HepG2 (cell line): ENCODE measurements around the gene KIAA0319L. TPM values are rescaled to one million over a fixed set of nuclear protein-coding genes. Genes with fewer than 3 reads are reported as not detected.
A peak's percentile ranks its signal among the peaks of the same experiment; 100 is the strongest.

Experiments
- CENPT ChIP-seq: sonication (generic); formaldehyde crosslinking; IDR thresholded peaks from 2 replicates; pipeline ENCODE4 v1.8.0; 2022; ENCODE audit warnings: low read depth, mild to moderate bottlenecking, moderate library complexity, missing genetic modification reagents
- EP300 ChIP-seq, 3 experiments: sonication (generic) in 1 of 3; formaldehyde crosslinking in 1 of 3; IDR thresholded peaks; 2 replicates each; pipeline versions ENCODE4 v1.5.1 to v1.6.1; 2011 to 2020; ENCODE audit warnings: low read depth in 2 of 3, low read length in 2 of 3, borderline replicate concordance in 1 of 3, improper control_type of control experiment in 1 of 3, mild to moderate bottlenecking in 1 of 3, missing genetic modification reagents in 1 of 3, moderate library complexity in 1 of 3
- FOXP1 ChIP-seq, 2 experiments: fragments of 450-650 bp in 1 of 2; IDR thresholded peaks; 2 replicates each; pipeline ENCODE4 v1.6.1; 2017 to 2018; ENCODE audit warnings: antibody characterized with exemption in 1 of 2
- HOXA3 ChIP-seq: sonication (generic); formaldehyde crosslinking; IDR thresholded peaks from 2 replicates; pipeline ENCODE4 v1.5.0; 2020; ENCODE audit warnings: missing genetic modification reagents
- NCOR1 ChIP-seq: fragments of 200-600 bp; sonication (generic); IDR thresholded peaks from 2 replicates; pipeline ENCODE4 v1.7.0; 2017; ENCODE audit warnings: antibody characterized with exemption, low read length, borderline replicate concordance
- PITX1 ChIP-seq: sonication (generic); formaldehyde crosslinking; IDR thresholded peaks from 2 replicates; pipeline ENCODE4 v1.5.1; 2020; ENCODE audit warnings: mild to moderate bottlenecking, missing genetic modification reagents
- POGZ ChIP-seq: sonication (generic); formaldehyde crosslinking; IDR thresholded peaks from 2 replicates; pipeline ENCODE4 v1.4.0; 2020; ENCODE audit warnings: mild to moderate bottlenecking, missing genetic modification reagents
- ZNF276 ChIP-seq: sonication (generic); formaldehyde crosslinking; IDR thresholded peaks from 2 replicates; pipeline ENCODE4 v1.4.0; 2020; ENCODE audit warnings: mild to moderate bottlenecking, low read depth, missing genetic modification reagents
- ZNF550 ChIP-seq: sonication (generic); formaldehyde crosslinking; IDR thresholded peaks from 2 replicates; pipeline ENCODE4 v1.4.0; 2020; ENCODE audit warnings: mild to moderate bottlenecking, missing genetic modification reagents, borderline replicate concordance
- ZNF703 ChIP-seq: sonication (generic); formaldehyde crosslinking; IDR thresholded peaks from 2 replicates; pipeline ENCODE4 v1.5.1; 2020; ENCODE audit warnings: missing genetic modification reagents, mild to moderate bottlenecking, moderate library complexity, borderline replicate concordance
- ZNF792 ChIP-seq: IDR thresholded peaks from 2 replicates; pipeline ENCODE4 v1.6.1; 2016
- polyA plus RNA-seq, 8 experiments: library from polyadenylated mRNA; depleted of rRNA in 3 of 8; stranded (reverse) in 7 of 8; unstranded in 1 of 8; fragments of >200 nt; fragmentation: Illumina TruSeq in 4 of 8; extraction: Trizol in 4 of 8; gene quantifications; 2 replicates each; pipeline versions ENCODE4 v1.2.1 to v1.2.3, GENCODE V29; 2011 to 2016; ENCODE audit warnings: low read depth in 4 of 8, missing spikeins in 1 of 8, mixed read lengths in 1 of 8; ENCODE audit not compliant: insufficient read depth in 1 of 8
- total RNA-seq, 5 experiments: library from RNA; depleted of rRNA; stranded (reverse); fragments of >200 nt; fragmentation: Illumina TruSeq; extraction: Trizol; gene quantifications; 2 replicates each; pipeline ENCODE4 v1.2.3, GENCODE V29; 2016; ENCODE audit warnings: low read depth in 1 of 5
- TF ChIP-seq, protein P1 (sequence below): sonication (generic); formaldehyde crosslinking; IDR thresholded peaks from 2 replicates; pipeline ENCODE4 v1.4.0; 2020; ENCODE audit warnings: missing genetic modification reagents, borderline replicate concordance
- TF ChIP-seq, protein P2 (sequence below): sonication (generic); formaldehyde crosslinking; IDR thresholded peaks from 2 replicates; pipeline ENCODE4 v1.5.0; 2020; ENCODE audit warnings: mild to moderate bottlenecking, missing genetic modification reagents
- TF ChIP-seq, protein P3 (sequence below): sonication (generic); formaldehyde crosslinking; IDR thresholded peaks from 2 replicates; pipeline ENCODE4 v1.4.0; 2020; ENCODE audit warnings: missing genetic modification reagents, mild to moderate bottlenecking, borderline replicate concordance

The KIAA0319L gene
- total and polyA plus RNA-seq, 2 of the 13 experiments (the other 11 are each of a cell fraction or from before 2014, with no cell fraction given) = 33.4 to 82.6 TPM

DNA sequence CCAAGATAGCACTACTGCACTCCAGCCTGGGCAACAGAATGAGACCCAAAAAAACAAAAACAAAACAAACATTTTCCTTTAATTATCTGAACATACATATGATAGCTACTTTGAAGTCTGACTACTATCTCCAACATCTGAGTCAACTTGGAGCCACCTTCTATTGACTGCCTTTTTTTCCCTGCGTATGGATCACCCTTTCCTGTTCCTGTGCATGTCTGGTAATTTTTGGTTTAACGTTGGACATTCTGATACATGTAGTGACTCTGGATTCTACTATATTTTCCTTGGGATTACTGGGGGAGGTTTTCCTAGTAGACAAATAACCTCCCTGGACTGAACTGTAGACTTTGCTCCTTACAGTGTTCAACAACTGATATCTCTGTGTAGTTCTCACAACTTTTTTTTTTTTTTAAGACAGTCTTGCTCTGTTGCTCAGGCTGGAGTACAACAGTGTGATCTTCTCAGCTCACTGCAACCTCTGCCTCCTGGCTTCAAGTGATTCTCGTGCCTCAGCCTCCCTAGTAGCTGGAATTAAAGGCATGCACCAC is 70.3 kb downstream of the KIAA0319L start (continued):
- peak; percentile 26; the same call in 1 of the 2 replicates for TF ChIP-seq ZNF276 (CRISPR knock-in tag)
- TF ChIP-seq FOXP1 (IDR thresholded peaks at IDR 0.05) = no peak
- TF ChIP-seq FOXP1 (CRISPR knock-in tag; IDR thresholded peaks at IDR 0.05) = 0 out of 2 replicates have a peak, but pooled peaks have one; percentile 9
- TF ChIP-seq, protein P1, sequence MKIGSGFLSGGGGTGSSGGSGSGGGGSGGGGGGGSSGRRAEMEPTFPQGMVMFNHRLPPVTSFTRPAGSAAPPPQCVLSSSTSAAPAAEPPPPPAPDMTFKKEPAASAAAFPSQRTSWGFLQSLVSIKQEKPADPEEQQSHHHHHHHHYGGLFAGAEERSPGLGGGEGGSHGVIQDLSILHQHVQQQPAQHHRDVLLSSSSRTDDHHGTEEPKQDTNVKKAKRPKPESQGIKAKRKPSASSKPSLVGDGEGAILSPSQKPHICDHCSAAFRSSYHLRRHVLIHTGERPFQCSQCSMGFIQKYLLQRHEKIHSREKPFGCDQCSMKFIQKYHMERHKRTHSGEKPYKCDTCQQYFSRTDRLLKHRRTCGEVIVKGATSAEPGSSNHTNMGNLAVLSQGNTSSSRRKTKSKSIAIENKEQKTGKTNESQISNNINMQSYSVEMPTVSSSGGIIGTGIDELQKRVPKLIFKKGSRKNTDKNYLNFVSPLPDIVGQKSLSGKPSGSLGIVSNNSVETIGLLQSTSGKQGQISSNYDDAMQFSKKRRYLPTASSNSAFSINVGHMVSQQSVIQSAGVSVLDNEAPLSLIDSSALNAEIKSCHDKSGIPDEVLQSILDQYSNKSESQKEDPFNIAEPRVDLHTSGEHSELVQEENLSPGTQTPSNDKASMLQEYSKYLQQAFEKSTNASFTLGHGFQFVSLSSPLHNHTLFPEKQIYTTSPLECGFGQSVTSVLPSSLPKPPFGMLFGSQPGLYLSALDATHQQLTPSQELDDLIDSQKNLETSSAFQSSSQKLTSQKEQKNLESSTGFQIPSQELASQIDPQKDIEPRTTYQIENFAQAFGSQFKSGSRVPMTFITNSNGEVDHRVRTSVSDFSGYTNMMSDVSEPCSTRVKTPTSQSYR (CRISPR knock-in tag) = peak; percentile 12; the same call in 1 of the 2 replicates
- TF ChIP-seq, protein P2, sequence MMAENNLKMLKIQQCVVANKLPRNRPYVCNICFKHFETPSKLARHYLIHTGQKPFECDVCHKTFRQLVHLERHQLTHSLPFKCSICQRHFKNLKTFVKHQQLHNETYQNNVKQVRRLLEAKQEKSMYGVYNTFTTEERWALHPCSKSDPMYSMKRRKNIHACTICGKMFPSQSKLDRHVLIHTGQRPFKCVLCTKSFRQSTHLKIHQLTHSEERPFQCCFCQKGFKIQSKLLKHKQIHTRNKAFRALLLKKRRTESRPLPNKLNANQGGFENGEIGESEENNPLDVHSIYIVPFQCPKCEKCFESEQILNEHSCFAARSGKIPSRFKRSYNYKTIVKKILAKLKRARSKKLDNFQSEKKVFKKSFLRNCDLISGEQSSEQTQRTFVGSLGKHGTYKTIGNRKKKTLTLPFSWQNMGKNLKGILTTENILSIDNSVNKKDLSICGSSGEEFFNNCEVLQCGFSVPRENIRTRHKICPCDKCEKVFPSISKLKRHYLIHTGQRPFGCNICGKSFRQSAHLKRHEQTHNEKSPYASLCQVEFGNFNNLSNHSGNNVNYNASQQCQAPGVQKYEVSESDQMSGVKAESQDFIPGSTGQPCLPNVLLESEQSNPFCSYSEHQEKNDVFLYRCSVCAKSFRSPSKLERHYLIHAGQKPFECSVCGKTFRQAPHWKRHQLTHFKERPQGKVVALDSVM (CRISPR knock-in tag) = peak; percentile 45; the same call in 1 of the 2 replicates
- TF ChIP-seq HOXA3 (CRISPR knock-in tag) = no peak
- 0 out of 2 replicates have a peak, but pooled peaks have one; percentile 14 for TF ChIP-seq PITX1 (CRISPR knock-in tag)
- TF ChIP-seq ZNF703 (CRISPR knock-in tag) = no peak
- peak; percentile 41; the same call in 1 of the 2 replicates for TF ChIP-seq POGZ (CRISPR knock-in tag)
- TF ChIP-seq, protein P3, sequence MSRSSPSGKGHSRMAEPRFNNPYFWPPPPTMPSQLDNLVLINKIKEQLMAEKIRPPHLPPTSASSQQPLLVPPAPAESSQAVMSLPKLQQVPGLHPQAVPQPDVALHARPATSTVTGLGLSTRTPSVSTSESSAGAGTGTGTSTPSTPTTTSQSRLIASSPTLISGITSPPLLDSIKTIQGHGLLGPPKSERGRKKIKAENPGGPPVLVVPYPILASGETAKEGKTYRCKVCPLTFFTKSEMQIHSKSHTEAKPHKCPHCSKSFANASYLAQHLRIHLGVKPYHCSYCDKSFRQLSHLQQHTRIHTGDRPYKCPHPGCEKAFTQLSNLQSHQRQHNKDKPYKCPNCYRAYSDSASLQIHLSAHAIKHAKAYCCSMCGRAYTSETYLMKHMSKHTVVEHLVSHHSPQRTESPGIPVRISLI (CRISPR knock-in tag) = peak; percentile 83
- TF ChIP-seq ZNF792 (CRISPR knock-in tag) = peak; percentile 99
- no peak for TF ChIP-seq CENPT
- peak in 1 of 2 experiments; percentile 45; a peak in 2 of 4 replicates for TF ChIP-seq EP300 (IDR thresholded peaks at IDR 0.05; ENCODE audit: low read depth in 2 of 2, low read length in 2 of 2)
- no peak for TF ChIP-seq EP300 (CRISPR knock-in tag; IDR thresholded peaks at IDR 0.05; ENCODE audit: borderline replicate concordance)
- peak; percentile 70 for TF ChIP-seq NCOR1
- no peak for TF ChIP-seq ZNF550 (CRISPR knock-in tag)
